K562 (cell line): ENCODE results near the gene RXRA. TPM values are rescaled to one million over a fixed set of nuclear protein-coding genes. Genes with fewer than 3 reads are reported as not detected.

ENCODE experiments used
- polyA plus RNA-seq, 8 experiments: library from polyadenylated mRNA; depleted of rRNA in 4 of 8; stranded (reverse) in 5 of 8; unstranded in 3 of 8; fragments of >200 nt; fragmentation: Nextera tagmentation in 2 of 8; fragmentation: Illumina TruSeq in 1 of 8; extraction: Ambion mirVana in 2 of 8; extraction: Trizol in 1 of 8; gene quantifications; 2 replicates each; pipeline versions ENCODE4 v1.2.1 to v1.2.3, GENCODE V29; 2011 to 2014; ENCODE audit warnings: inconsistent platforms in 1 of 8, missing spikeins in 1 of 8
- total RNA-seq, 7 experiments: library from RNA; depleted of rRNA in 6 of 7; stranded (reverse); fragments of >200 nt in 6 of 7; fragmentation: Illumina TruSeq in 2 of 7; extraction: Trizol in 2 of 7; gene quantifications; 2 replicates each; pipeline versions ENCODE4 v1.2.1 to v1.2.3, GENCODE V29; 2011 to 2021; ENCODE audit warnings: low replicate concordance in 1 of 7
- TF ChIP-seq, protein P1 (sequence below): fragments of 450-650 bp; IDR thresholded peaks from 2 replicates; pipeline ENCODE4 v1.6.1; 2016; ENCODE audit warnings: mild to moderate bottlenecking, moderate library complexity

Gene RXRA
- total and polyA plus RNA-seq, 9 of the 15 experiments (the other 6 are each of a cell fraction or from before 2014, with no cell fraction given), result 0.35 to 23.6 (median 4.6) TPM

DNA sequence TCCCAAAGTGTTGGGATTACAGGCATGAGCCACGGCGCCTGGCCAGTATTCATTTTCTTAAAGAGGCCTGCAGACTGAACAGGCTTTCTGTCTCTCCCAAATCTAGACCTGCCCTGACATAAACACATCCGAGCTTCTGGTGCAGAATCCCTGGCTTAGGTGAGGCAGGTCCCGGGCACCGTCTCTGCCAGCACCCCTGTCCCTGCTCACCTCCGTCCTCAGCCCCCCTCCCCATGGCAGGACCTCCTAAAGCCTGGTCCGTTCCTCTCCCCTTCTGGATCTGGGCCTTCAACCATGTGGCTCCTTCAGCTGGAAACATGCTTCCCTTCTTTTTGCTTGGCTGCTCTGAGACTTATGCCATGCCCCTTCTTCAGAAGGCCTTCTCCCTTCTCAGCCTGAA is 22.7 kb upstream of the RXRA start (continued):
- TF ChIP-seq, protein P1, sequence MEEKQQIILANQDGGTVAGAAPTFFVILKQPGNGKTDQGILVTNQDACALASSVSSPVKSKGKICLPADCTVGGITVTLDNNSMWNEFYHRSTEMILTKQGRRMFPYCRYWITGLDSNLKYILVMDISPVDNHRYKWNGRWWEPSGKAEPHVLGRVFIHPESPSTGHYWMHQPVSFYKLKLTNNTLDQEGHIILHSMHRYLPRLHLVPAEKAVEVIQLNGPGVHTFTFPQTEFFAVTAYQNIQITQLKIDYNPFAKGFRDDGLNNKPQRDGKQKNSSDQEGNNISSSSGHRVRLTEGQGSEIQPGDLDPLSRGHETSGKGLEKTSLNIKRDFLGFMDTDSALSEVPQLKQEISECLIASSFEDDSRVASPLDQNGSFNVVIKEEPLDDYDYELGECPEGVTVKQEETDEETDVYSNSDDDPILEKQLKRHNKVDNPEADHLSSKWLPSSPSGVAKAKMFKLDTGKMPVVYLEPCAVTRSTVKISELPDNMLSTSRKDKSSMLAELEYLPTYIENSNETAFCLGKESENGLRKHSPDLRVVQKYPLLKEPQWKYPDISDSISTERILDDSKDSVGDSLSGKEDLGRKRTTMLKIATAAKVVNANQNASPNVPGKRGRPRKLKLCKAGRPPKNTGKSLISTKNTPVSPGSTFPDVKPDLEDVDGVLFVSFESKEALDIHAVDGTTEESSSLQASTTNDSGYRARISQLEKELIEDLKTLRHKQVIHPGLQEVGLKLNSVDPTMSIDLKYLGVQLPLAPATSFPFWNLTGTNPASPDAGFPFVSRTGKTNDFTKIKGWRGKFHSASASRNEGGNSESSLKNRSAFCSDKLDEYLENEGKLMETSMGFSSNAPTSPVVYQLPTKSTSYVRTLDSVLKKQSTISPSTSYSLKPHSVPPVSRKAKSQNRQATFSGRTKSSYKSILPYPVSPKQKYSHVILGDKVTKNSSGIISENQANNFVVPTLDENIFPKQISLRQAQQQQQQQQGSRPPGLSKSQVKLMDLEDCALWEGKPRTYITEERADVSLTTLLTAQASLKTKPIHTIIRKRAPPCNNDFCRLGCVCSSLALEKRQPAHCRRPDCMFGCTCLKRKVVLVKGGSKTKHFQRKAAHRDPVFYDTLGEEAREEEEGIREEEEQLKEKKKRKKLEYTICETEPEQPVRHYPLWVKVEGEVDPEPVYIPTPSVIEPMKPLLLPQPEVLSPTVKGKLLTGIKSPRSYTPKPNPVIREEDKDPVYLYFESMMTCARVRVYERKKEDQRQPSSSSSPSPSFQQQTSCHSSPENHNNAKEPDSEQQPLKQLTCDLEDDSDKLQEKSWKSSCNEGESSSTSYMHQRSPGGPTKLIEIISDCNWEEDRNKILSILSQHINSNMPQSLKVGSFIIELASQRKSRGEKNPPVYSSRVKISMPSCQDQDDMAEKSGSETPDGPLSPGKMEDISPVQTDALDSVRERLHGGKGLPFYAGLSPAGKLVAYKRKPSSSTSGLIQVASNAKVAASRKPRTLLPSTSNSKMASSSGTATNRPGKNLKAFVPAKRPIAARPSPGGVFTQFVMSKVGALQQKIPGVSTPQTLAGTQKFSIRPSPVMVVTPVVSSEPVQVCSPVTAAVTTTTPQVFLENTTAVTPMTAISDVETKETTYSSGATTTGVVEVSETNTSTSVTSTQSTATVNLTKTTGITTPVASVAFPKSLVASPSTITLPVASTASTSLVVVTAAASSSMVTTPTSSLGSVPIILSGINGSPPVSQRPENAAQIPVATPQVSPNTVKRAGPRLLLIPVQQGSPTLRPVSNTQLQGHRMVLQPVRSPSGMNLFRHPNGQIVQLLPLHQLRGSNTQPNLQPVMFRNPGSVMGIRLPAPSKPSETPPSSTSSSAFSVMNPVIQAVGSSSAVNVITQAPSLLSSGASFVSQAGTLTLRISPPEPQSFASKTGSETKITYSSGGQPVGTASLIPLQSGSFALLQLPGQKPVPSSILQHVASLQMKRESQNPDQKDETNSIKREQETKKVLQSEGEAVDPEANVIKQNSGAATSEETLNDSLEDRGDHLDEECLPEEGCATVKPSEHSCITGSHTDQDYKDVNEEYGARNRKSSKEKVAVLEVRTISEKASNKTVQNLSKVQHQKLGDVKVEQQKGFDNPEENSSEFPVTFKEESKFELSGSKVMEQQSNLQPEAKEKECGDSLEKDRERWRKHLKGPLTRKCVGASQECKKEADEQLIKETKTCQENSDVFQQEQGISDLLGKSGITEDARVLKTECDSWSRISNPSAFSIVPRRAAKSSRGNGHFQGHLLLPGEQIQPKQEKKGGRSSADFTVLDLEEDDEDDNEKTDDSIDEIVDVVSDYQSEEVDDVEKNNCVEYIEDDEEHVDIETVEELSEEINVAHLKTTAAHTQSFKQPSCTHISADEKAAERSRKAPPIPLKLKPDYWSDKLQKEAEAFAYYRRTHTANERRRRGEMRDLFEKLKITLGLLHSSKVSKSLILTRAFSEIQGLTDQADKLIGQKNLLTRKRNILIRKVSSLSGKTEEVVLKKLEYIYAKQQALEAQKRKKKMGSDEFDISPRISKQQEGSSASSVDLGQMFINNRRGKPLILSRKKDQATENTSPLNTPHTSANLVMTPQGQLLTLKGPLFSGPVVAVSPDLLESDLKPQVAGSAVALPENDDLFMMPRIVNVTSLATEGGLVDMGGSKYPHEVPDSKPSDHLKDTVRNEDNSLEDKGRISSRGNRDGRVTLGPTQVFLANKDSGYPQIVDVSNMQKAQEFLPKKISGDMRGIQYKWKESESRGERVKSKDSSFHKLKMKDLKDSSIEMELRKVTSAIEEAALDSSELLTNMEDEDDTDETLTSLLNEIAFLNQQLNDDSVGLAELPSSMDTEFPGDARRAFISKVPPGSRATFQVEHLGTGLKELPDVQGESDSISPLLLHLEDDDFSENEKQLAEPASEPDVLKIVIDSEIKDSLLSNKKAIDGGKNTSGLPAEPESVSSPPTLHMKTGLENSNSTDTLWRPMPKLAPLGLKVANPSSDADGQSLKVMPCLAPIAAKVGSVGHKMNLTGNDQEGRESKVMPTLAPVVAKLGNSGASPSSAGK, result no peak
